Peyer's patch (tissue), 4 donors: Measurements from ENCODE around the gene PTGES.

Experiments used
- CTCF ChIP-seq, 6 experiments: fragments of 450-650 bp in 4 of 6; fragments of 200-600 bp in 2 of 6; sonication (generic) in 1 of 6; IDR thresholded peaks; one replicate each; pipeline ENCODE4 v1.5.1; 2017 to 2019; ENCODE audit warnings: antibody characterized with exemption in 6 of 6, mild to moderate bottlenecking in 3 of 6, moderate library complexity in 1 of 6
- POLR2A ChIP-seq, 2 donors: fragments of 450-650 bp; IDR thresholded peaks; one replicate each; pipeline ENCODE4 v1.5.1; 2017; ENCODE audit warnings: antibody characterized with exemption in 2 of 2, mild to moderate bottlenecking in 2 of 2, moderate library complexity in 2 of 2

- TF ChIP-seq CTCF (IDR thresholded peaks at IDR 0.05) (no peak), POLR2A (IDR thresholded peaks at IDR 0.05) (no peak)
Measured at GRCh38 chr9:129768486-129768885, 15.6 kb upstream of the PTGES start.
